Stimulated activated CD8-positive, alpha-beta memory T cell treated with anti-CD3 and anti-CD28 coated beads, Interleukin-4, amount 100 ng/mL, for 4 hours (primary cell): ENCODE results near the gene DDX6.

Experiments used
- DNase-seq, 2 donors: peaks; one replicate each; pipeline ENCODE4 v3.0.0-alpha.2; 2020; ENCODE audit warnings: low read depth in 2 of 2, low spot score in 1 of 2

DDX6 gene

DNA sequence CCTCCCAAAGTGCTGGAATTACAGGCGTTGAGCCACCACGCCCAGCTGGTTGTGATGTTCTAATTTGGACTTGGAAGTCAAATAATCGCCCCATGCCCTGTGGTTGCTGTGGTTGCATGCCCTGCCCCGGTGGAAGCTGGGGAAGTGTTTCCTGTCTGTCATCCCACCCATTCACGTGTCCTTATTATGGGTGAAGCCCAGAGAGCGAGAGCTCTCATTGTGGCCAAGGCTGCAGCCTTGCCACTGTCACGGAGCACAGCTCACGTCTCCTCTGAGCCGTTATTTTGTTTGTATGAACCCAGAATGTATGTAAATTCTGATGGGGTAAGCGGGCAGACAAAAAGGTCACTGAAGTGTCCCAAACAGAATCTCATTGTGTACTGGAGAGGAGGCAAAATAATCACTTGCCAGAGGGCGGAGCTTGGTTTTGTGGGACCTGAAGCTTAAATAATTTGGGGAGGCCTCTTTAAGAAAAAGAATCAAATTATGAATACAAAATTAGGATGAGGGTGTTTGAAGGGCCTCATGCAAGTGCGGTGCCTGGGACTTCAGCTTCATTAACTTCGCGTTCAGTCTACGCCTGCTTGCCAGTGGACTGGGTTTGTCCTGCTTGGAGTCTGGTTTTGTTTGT lies 85.7 kb downstream of the DDX6 start:
- DNase-seq, result no peak

DNA sequence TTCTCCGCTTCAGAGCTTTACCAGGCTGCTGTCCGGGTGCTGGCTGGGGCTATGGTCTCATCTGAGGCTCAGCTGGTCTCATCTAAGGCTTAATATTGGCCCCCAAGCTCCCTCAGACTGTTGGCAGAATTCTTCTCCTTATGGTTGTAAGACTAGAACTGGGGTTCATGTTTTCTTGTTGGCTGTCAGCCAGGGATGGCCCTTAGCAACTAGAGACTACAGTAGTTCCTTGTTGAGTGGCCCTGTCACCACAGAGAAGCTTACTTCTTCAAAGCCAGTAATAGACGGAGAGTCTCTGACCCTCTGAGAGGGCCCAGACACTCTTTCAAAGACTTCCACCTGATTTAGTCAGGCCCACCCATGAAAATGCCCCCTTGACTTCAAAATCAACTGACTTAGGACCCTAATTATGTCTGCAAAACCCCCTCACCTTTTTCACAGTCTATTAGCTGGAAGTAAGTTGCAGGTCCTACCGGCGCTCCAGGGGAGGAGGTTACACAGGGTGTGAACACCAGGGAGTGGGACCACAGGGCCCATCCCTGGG lies 87.3 kb downstream of the DDX6 start:
- no peak for DNase-seq

DNA sequence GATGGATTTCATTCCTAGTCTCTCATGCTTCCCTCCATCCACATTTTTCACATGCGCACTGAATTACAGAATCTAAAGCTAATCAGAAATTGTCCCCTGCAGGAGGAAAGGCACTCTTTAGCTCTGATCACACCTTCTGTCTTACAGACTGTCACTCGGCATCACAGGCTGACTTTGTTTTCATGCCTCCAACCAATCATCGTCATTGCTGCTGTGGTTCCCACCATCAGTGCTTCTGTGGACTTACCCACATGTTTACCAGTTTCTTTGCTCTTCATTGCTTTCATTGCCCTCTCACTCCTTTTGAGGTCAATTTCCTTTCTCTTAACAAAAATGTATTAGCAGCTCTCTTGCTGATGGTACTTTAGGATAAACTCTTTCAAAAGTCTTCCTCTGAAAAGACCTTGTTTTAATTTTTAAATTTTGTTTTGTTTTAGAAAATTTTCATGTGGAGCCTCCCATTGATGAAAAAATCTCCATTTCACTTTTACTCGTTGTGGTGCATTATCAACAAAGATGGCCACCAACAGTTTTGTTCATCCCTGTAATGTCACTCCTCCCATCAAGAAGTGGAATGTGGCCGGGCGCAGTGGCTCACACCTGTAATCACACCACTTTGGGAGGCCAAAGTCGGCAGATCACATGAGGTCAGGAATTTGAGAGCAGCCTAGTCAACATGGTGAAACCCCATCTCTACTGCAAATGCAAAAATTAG lies 91.3 kb downstream of the DDX6 start:
- peak in 1 of 2 donors; percentile 25 for DNase-seq
